Neutrophil (primary cell): Measurements from ENCODE around the gene OTUB2.

Experiments
- H3K27ac ChIP-seq: fragments of 200-600 bp; sonication (generic); 2 replicates; pipeline ENCODE4 v1.5.1; 2016; ENCODE audit warnings: mild to moderate bottlenecking, moderate library complexity
- H3K27me3 ChIP-seq: fragments of 200-600 bp; sonication (generic); 2 replicates; pipeline ENCODE4 v1.6.0; 2016; ENCODE audit warnings: mild to moderate bottlenecking
- H3K36me3 ChIP-seq: fragments of 200-600 bp; sonication (generic); 2 replicates; pipeline ENCODE4 v1.5.1; 2017
- H3K4me1 ChIP-seq, 2 experiments: fragments of 200-600 bp in 1 of 2; sonication (generic) in 1 of 2; 1 replicate in 1 of 2; 2 replicates in 1 of 2; pipeline versions ENCODE4 v1.5.1 to v1.6.1; 2013 to 2016; ENCODE audit warnings: low read depth in 1 of 2, low read length in 1 of 2, mild to moderate bottlenecking in 1 of 2, moderate library complexity in 1 of 2; ENCODE audit not compliant: control insufficient read depth in 1 of 2, insufficient read depth in 1 of 2
- H3K4me3 ChIP-seq, 2 experiments: fragments of 200-600 bp in 1 of 2; sonication (generic) in 1 of 2; 1 replicate in 1 of 2; 2 replicates in 1 of 2; pipeline ENCODE4 v1.5.1; 2013 to 2016; ENCODE audit warnings: low read depth in 1 of 2, low read length in 1 of 2, mild to moderate bottlenecking in 1 of 2, moderate library complexity in 1 of 2
- H3K9me3 ChIP-seq: fragments of 200-600 bp; sonication (generic); 2 replicates; pipeline ENCODE4 v1.5.1; 2016
- TF ChIP-seq, protein P1 (sequence below): fragments of 200-600 bp; sonication (generic); IDR thresholded peaks from 2 replicates; pipeline ENCODE4 v1.5.1; 2016; ENCODE audit warnings: antibody characterized with exemption

The OTUB2 gene

DNA sequence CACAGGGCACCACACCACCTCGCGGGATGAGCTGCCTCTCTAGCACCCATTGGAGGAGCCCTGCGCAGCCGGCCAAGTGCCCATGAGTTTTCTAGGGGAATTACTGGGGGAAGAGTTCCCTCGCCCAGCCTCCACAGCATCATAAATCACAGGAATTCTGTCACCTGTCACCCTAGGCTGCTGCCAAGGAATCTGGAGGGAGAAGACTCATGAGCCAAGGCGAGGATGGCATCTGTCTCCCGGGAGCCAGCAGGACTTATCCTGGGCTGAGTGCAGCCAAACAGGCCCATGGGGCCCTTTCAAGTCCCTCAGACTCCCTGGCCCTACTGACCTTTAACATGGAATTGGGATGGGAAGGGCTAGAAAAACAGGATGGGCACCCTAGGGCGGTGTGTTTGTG, 7.8 kb upstream of the OTUB2 start:
- TF ChIP-seq, protein P1, sequence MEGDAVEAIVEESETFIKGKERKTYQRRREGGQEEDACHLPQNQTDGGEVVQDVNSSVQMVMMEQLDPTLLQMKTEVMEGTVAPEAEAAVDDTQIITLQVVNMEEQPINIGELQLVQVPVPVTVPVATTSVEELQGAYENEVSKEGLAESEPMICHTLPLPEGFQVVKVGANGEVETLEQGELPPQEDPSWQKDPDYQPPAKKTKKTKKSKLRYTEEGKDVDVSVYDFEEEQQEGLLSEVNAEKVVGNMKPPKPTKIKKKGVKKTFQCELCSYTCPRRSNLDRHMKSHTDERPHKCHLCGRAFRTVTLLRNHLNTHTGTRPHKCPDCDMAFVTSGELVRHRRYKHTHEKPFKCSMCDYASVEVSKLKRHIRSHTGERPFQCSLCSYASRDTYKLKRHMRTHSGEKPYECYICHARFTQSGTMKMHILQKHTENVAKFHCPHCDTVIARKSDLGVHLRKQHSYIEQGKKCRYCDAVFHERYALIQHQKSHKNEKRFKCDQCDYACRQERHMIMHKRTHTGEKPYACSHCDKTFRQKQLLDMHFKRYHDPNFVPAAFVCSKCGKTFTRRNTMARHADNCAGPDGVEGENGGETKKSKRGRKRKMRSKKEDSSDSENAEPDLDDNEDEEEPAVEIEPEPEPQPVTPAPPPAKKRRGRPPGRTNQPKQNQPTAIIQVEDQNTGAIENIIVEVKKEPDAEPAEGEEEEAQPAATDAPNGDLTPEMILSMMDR = no peak
- H3K9me3 ChIP-seq = no peaks in the 10 kb centered on the region
- no peak overlapping the region for H3K4me3 ChIP-seq
- no peaks in the 10 kb centered on the region for H3K4me1 ChIP-seq
- peaks cover 14% of the 10 kb centered on the region for H3K27me3 ChIP-seq
- H3K36me3 ChIP-seq = no peaks in the 10 kb centered on the region
- H3K27ac ChIP-seq = no peak overlapping the region

DNA sequence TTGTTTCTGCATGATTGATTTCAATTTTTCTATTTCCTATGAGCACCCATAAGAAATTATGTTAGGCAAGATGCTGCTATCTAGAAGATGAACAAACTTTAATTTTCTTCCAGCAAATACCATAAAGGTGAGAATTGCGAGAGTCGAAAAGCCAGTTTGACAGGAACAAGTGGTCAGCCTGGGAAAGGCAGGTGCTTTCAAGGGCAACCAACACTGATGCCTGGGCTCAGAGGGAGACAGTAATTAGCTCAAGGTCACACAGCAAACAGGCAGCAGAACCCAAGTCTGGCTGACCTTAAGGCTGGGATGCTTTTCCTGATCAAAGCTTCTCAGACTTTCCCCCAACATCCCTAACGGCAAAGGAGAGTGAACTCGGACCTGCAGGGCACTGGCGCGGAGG, 6.8 kb upstream of the OTUB2 start:
- H3K27me3 ChIP-seq = peaks cover 14% of the 10 kb centered on the region
- H3K27ac ChIP-seq = no peak overlapping the region
- H3K4me3 ChIP-seq = no peak overlapping the region
- TF ChIP-seq, protein P1 = no peak
- no peaks in the 10 kb centered on the region for H3K9me3 ChIP-seq
- H3K4me1 ChIP-seq = no peaks in the 10 kb centered on the region
- H3K36me3 ChIP-seq = no peaks in the 10 kb centered on the region

DNA sequence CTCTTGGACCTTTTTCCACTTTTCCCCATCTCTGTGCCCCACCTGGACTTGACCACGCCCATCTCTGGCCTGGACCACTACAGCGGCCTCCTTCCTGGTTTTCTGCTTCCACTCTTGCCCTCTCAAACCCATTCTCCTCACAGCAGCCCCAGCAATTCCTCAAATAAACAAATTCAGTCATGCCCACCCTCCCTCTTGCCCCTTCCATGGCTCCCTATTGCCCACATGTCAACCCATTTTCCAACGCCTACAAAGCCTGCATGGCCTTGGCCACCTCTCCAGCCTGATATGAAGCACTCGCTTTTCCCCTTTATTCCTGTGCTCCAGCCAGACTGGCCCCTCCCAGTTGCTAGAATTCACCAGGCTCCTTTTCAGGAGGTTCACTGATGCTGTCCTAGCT, 5.9 kb upstream of the OTUB2 start:
- no peaks in the 10 kb centered on the region for H3K4me1 ChIP-seq
- H3K27me3 ChIP-seq = peaks cover 14% of the 10 kb centered on the region
- no peaks in the 10 kb centered on the region for H3K36me3 ChIP-seq
- no peak overlapping the region for H3K4me3 ChIP-seq
- no peak overlapping the region for H3K27ac ChIP-seq
- TF ChIP-seq, protein P1 = no peak
- H3K9me3 ChIP-seq = no peaks in the 10 kb centered on the region

DNA sequence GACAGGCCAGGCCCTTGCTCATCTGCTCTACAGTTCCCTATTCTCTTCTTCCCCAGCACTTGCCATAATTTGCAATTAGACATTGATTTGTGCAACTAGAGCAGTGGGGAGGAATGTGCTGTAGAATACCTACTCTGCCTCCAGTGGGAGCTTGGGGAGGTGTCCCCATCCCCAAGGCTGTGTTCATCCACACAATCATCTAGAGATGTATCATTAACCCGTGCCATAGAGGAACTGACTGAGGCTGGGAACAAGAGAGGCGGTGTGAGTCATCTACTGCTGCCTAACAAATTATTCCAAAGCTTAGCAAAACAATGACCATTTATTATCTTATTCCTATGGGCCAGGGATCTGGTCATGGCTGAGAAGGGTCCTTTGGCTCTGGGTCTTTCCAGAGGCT, 5.1 kb upstream of the OTUB2 start:
- Histone ChIP-seq H3K27ac (no peak overlapping the region), H3K27me3 (peaks cover 11% of the 10 kb centered on the region), H3K4me1 (peaks cover 4 to 5% of the 10 kb centered on the region in 2 experiments)

DNA sequence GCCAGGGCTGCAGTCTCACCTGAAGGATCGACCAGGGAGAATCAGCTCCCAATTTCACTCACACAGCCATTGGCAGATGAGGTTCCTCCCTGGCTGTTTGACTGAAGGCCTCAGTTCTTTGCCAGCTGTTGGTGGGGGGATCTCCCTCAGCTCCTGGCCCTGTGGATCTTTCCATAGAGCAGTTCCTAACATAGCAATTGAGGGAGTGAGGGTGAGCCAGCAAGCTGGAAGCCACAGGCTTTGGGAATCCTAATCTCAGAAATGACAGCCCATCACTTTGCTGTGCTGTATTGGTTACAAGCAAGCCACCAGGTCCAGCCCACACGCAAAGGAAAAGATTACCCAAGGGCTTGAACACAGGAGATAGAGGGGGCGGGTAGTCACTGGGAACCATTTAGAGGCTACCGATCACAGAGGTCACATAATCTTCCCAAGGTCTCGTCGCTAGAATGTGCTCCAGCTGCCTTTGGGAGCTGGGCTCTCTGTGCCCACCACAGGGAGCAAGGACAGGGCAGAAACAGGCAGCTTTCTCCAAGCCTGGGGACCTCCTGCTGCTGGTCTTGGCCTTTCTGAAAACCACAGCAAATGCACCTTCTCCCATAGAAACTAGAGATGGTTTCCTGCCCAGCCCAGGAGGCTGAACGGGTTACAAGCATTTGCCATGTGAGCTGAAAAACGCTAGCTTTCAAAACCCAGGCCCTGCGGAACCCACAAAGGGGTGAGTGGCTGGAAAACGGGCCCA, 4.6 kb upstream of the OTUB2 start:
- TF ChIP-seq, protein P1 = no peak
- H3K27ac ChIP-seq = no peak overlapping the region
- peaks cover 8% of the 10 kb centered on the region for H3K27me3 ChIP-seq
- no peaks in the 10 kb centered on the region for H3K9me3 ChIP-seq
- H3K4me1 ChIP-seq = peaks cover 4 to 7% of the 10 kb centered on the region in 2 experiments
- H3K4me3 ChIP-seq = no peak overlapping the region
- H3K36me3 ChIP-seq = no peaks in the 10 kb centered on the region

More for the DNA sequence above, 5.1 kb upstream of the OTUB2 start:
- no peaks in the 10 kb centered on the region for H3K9me3 ChIP-seq
- TF ChIP-seq, protein P1 = no peak
- no peak overlapping the region for H3K4me3 ChIP-seq
- no peaks in the 10 kb centered on the region for H3K36me3 ChIP-seq
